ENCODE results near the gene PTRH2. TPM values are rescaled to one million over a fixed set of nuclear protein-coding genes. Genes with fewer than 3 reads are reported as not detected.
A peak's percentile ranks its signal among the peaks of the same experiment; 100 is the strongest.

The PTRH2 gene
- total and polyA plus RNA-seq, 2 of the 8 experiments (the other 6 are each of a cell fraction or from before 2014, with no cell fraction given): 39.4 to 43.2 TPM

DNA sequence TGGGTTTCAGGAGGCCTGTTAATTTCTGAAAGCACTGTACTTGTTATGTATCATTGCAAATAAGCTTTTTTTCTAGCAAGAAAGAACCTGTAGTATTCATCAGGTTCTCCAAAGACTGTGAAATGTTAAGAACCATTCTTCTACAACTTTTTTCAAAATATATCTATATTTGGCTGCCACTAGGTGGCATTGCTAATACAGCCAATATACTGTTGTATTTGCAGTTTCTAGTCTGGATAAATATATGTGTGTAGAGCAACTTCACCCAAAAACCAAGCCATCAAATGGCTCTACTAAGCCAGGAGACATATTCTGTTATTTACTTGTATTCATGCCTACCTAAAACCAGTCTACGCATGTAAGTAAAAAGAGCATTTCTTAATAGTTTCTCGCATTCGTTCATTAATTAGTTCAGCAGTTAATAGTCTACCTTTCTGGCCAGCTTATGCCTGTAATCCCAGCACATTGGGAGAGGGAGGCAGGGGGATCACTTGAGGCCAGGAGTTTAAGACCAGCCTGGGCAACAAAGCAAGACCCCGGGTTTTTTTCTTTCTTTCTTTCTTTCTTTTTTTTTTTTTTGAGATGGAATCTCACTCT is 39.7 kb upstream of the PTRH2 start:
- no peak overlapping the region for H2AK5ac ChIP-seq (ENCODE audit: low read depth, low read length)
- H4K5ac ChIP-seq (ENCODE audit: insufficient read length, low read depth, low read length): no peak overlapping the region
- no peak overlapping the region for H2AFZ ChIP-seq (ENCODE audit: low read length)
- no peak overlapping the region for H4K91ac ChIP-seq (replicated peaks; ENCODE audit: insufficient read length, low read length)
- no peak overlapping the region for H2BK20ac ChIP-seq (ENCODE audit: low read length)
- H3K27me3 ChIP-seq (replicated peaks in 1 of 4; ENCODE audit: control insufficient read depth in 3 of 4, extremely low read depth in 1 of 4, insufficient read depth in 3 of 4, low read length in 3 of 4): no peaks in the 10 kb centered on the region
- H3K79me2 ChIP-seq (ENCODE audit: control insufficient read depth in 1 of 2, insufficient read depth in 2 of 2, low read length in 2 of 2): no peaks in the 10 kb centered on the region
- no peaks in the 10 kb centered on the region for H4K20me1 ChIP-seq (replicated peaks in 1 of 2; ENCODE audit: control insufficient read depth in 1 of 2, insufficient read depth in 2 of 2, low read length in 2 of 2)
- DNase-seq (ENCODE audit: low read depth in 1 of 2, low spot score in 2 of 2) (no peak), FAIRE-seq (no peak)
- no peaks in the 10 kb centered on the region for H3K23me2 ChIP-seq (ENCODE audit: low read depth, low read length)
- WGBS, 2 experiments (ENCODE audit: extremely low coverage in 1 of 2, insufficient coverage in 1 of 2, insufficient read length in 1 of 2, insufficient replicate concordance in 2 of 2, low coverage in 1 of 2, low lambda C conversion rate in 2 of 2, missing lambda C conversion rate in 1 of 2): 85% methylated on average over 3 of the region's 4 CpGs; no CpG with 5 or more reads in 1 of the 2 experiments
- no peak overlapping the region for H3K4me2 ChIP-seq (ENCODE audit: insufficient read depth in 1 of 2, low read depth in 2 of 2, low read length in 2 of 2)
- no peak overlapping the region for H2BK120ac ChIP-seq (replicated peaks; ENCODE audit: low read depth, low read length)
- peaks cover 0 to 3% of the 10 kb centered on the region in 2 experiments; a peak in 3 of 4 replicates for H3K9me3 ChIP-seq (ENCODE audit: insufficient read depth in 2 of 2, low read depth in 1 of 2, low read length in 1 of 2)
- H3K56ac ChIP-seq (replicated peaks; ENCODE audit: insufficient read length, low read depth, low read length): no peak overlapping the region
- ChIA-PET CTCF (ENCODE audit: partially characterized antibody) (interaction anchor here (0.6 to 2.4 kb wide), 12 partner anchors 9 to 145 kb away, joined by 3 to 10 read pairs (median 3); no protein-coding TSS in a partner anchor), POLR2A (ENCODE audit: partially characterized antibody) (interaction anchor here (1.2 to 1.5 kb wide), 3 partner anchors 11 to 99 kb away, joined by 3 to 4 read pairs (median 4); no protein-coding TSS in a partner anchor)
- H3K27ac ChIP-seq (ENCODE audit: low read depth, low read length): no peak overlapping the region
- no peak overlapping the region for H3K18ac ChIP-seq (ENCODE audit: extremely low read depth, low read length)
- no peak overlapping the region for H3K23ac ChIP-seq (ENCODE audit: insufficient read length)
- H3K79me1 ChIP-seq (ENCODE audit: low read depth, low read length): no peaks in the 10 kb centered on the region
- H3K4me1 ChIP-seq (replicated peaks in 1 of 4; ENCODE audit: control insufficient read depth in 3 of 4, insufficient read depth in 4 of 4, low read length in 3 of 4): no peaks in the 10 kb centered on the region
- no peak overlapping the region for H3K4me3 ChIP-seq (ENCODE audit: extremely low read depth in 1 of 4, insufficient read depth in 2 of 4, low read depth in 3 of 4, low read length in 4 of 4)
- no peak overlapping the region for H3K14ac ChIP-seq (ENCODE audit: insufficient read length)
- no peak overlapping the region for H3K4ac ChIP-seq (replicated peaks; ENCODE audit: insufficient read length, low read depth, low read length)
- H2BK12ac ChIP-seq (ENCODE audit: low read depth, low read length): no peak overlapping the region
- peaks cover 0 to 4% (median 2%) of the 10 kb centered on the region in 4 experiments; a peak in 3 of 8 replicates for H3K36me3 ChIP-seq (ENCODE audit: control insufficient read depth in 2 of 4, insufficient read depth in 4 of 4, low read length in 3 of 4)
- TF ChIP-seq CTCF (IDR thresholded peaks at IDR 0.05; ENCODE audit: control extremely low read depth in 1 of 3, insufficient read depth in 1 of 3, low read depth in 1 of 3, low read length in 3 of 3) (peak in 2 of 3 experiments; percentile 28 to 47; a peak in 2 of 4 replicates), RAD21 (IDR thresholded peaks at IDR 0.05 in 1 of 2, conservative IDR thresholded peaks at IDR 0.05 in 1 of 2; ENCODE audit: low read depth in 2 of 2, low read length in 2 of 2) (peak; percentile 59 to 67), CHD1 (IDR thresholded peaks at IDR 0.05; ENCODE audit: low read depth, low read length) (no peak)
- no peak overlapping the region for H2BK5ac ChIP-seq (ENCODE audit: low read depth, low read length)
- H4K8ac ChIP-seq (ENCODE audit: extremely low read depth, insufficient read depth, low read length): no peak overlapping the region
- H2BK15ac ChIP-seq (ENCODE audit: low read length): no peak overlapping the region
- H3K9ac ChIP-seq (replicated peaks in 1 of 4; ENCODE audit: extremely low read depth in 1 of 4, low read depth in 3 of 4, low read length in 3 of 4): no peak overlapping the region

Data from H1 (cell line).